ENCODE results near the gene PCDHGB1. TPM values are rescaled to one million over a fixed set of nuclear protein-coding genes. Genes with fewer than 3 reads are reported as not detected.

The PCDHGB1 gene
- total RNA-seq, 2 donors from 2014 or later: 6.8 to 11.4 TPM

GRCh38 chr5:141319202-141319601, 30.7 kb upstream of the PCDHGB1 start:
- ATAC-seq (ENCODE audit: insufficient number of reproducible peaks, low FRiP score, low read depth) (no peak), DNase-seq (ENCODE audit: low spot score) (no peak)
- Histone ChIP-seq H3K4me1 (ENCODE audit: control insufficient read depth in 1 of 2, low read depth in 2 of 2) (peaks cover 0 to 12% of the 10 kb centered on the region in 2 donors), H3K36me3 (peaks cover 31% of the 10 kb centered on the region), H3K4me3 (peak overlapping the region; percentile 76), H3K27me3 (replicated peaks; ENCODE audit: insufficient read depth) (no peaks in the 10 kb centered on the region), H3K9me3 (peaks cover 60% of the 10 kb centered on the region), H3K27ac (no peak overlapping the region)
- no peak for TF ChIP-seq CTCF (IDR thresholded peaks at IDR 0.05)

- no peak for ATAC-seq (ENCODE audit: insufficient number of reproducible peaks, low FRiP score, low read depth)
- Histone ChIP-seq H3K36me3 (peaks cover 31% of the 10 kb centered on the region), H3K4me1 (ENCODE audit: control insufficient read depth in 1 of 2, low read depth in 2 of 2) (peaks cover 0 to 12% of the 10 kb centered on the region in 2 donors), H3K4me3 (peak overlapping the region; percentile 76), H3K27me3 (replicated peaks; ENCODE audit: insufficient read depth) (no peaks in the 10 kb centered on the region), H3K27ac (peak overlapping the region in 1 of 2 donors; percentile 84), H3K9me3 (peaks cover 58% of the 10 kb centered on the region)
- TF ChIP-seq CTCF (IDR thresholded peaks at IDR 0.05): no peak
- DNase-seq (ENCODE audit: low spot score): no peak
Observed at GRCh38 chr5:141319699-141320098, 30.2 kb upstream of the PCDHGB1 start.

GRCh38 chr5:141320225-141321169, 29.4 kb upstream of the PCDHGB1 start, which contains the start of gene TAF7:
TAF7 (minus strand) TSS chr5:141320784; CDS start chr5:141320044, 740 bp downstream.
- ATAC-seq (ENCODE audit: insufficient number of reproducible peaks, low FRiP score, low read depth) (peak; percentile 94), DNase-seq (ENCODE audit: low spot score) (peak; percentile 38)
- H3K36me3 ChIP-seq: peaks cover 31% of the 10 kb centered on the region
- peak within 1 kb of the TSS; percentile 84 to 95 for H3K27ac ChIP-seq
- TF ChIP-seq CTCF (IDR thresholded peaks at IDR 0.05): peak; percentile 74
- H3K4me1 ChIP-seq (ENCODE audit: control insufficient read depth in 1 of 2, low read depth in 2 of 2): peaks cover 0 to 12% of the 10 kb centered on the region in 2 donors
- H3K9me3 ChIP-seq: peaks cover 50% of the 10 kb centered on the region
- no peaks in the 10 kb centered on the region for H3K27me3 ChIP-seq (replicated peaks; ENCODE audit: insufficient read depth)
- H3K4me3 ChIP-seq: peak within 1 kb of the TSS; percentile 76

- H3K4me3 ChIP-seq: no peak overlapping the region
- ATAC-seq (ENCODE audit: insufficient number of reproducible peaks, low FRiP score, low read depth): no peak
- H3K27ac ChIP-seq: no peak overlapping the region
- peaks cover 17% of the 10 kb centered on the region for H3K36me3 ChIP-seq
- TF ChIP-seq CTCF (IDR thresholded peaks at IDR 0.05): no peak
- H3K27me3 ChIP-seq (replicated peaks; ENCODE audit: insufficient read depth): no peaks in the 10 kb centered on the region
- H3K9me3 ChIP-seq: peaks cover 33% of the 10 kb centered on the region
- DNase-seq (ENCODE audit: low spot score): no peak
- H3K4me1 ChIP-seq (ENCODE audit: control insufficient read depth in 1 of 2, low read depth in 2 of 2): peaks cover 0 to 12% of the 10 kb centered on the region in 2 donors
Observed at GRCh38 chr5:141322261-141322660, 27.6 kb upstream of the PCDHGB1 start.

- ATAC-seq (ENCODE audit: insufficient number of reproducible peaks, low FRiP score, low read depth): no peak
- H3K9me3 ChIP-seq: peaks cover 28% of the 10 kb centered on the region
- TF ChIP-seq CTCF (IDR thresholded peaks at IDR 0.05): peak; percentile 33
- peak overlapping the region in 1 of 2 donors; percentile 15 for H3K27ac ChIP-seq
- no peak for DNase-seq (ENCODE audit: low spot score)
- peaks cover 0 to 3% of the 10 kb centered on the region in 2 donors for H3K4me1 ChIP-seq (ENCODE audit: control insufficient read depth in 1 of 2, low read depth in 2 of 2)
- peak overlapping the region; percentile 68 for H3K4me3 ChIP-seq
- no peaks in the 10 kb centered on the region for H3K27me3 ChIP-seq (replicated peaks; ENCODE audit: insufficient read depth)
- H3K36me3 ChIP-seq: no peaks in the 10 kb centered on the region
Observed at GRCh38 chr5:141326088-141326854, 23.6 kb upstream of the PCDHGB1 start.
